ENCODE measurements around the gene CDH22.

Gene CDH22

GRCh38 chr20:46343348-46343974 is 35.2 kb upstream of the CDH22 start:
- no peak for DNase-seq (ENCODE audit: low read depth in 3 of 3)

- DNase-seq (ENCODE audit: low read depth in 3 of 3), result no peak
Measured at GRCh38 chr20:46342451-46343347, 34.4 kb upstream of the CDH22 start.

GRCh38 chr20:46342010-46342378 is 33.7 kb upstream of the CDH22 start:
- DNase-seq (ENCODE audit: low read depth in 3 of 3), result no peak

- DNase-seq (ENCODE audit: low read depth in 3 of 3), result no peak
Measured at GRCh38 chr20:46341074-46342009, 33.0 kb upstream of the CDH22 start.

GRCh38 chr20:46339037-46339436 is 30.7 kb upstream of the CDH22 start:
- DNase-seq (ENCODE audit: low read depth in 3 of 3), result no peak

- DNase-seq (ENCODE audit: low read depth in 3 of 3), result no peak
Measured at GRCh38 chr20:46336735-46337134, 28.4 kb upstream of the CDH22 start.

- DNase-seq (ENCODE audit: low read depth in 3 of 3), result no peak
Measured at GRCh38 chr20:46334303-46334904, 26.1 kb upstream of the CDH22 start.

- DNase-seq (ENCODE audit: low read depth in 3 of 3), result no peak
Measured at GRCh38 chr20:46333161-46333991, 25.1 kb upstream of the CDH22 start.

GRCh38 chr20:46332373-46333160 is 24.3 kb upstream of the CDH22 start:
- DNase-seq (ENCODE audit: low read depth in 3 of 3), result no peak

- no peak for DNase-seq (ENCODE audit: low read depth in 3 of 3)
Measured at GRCh38 chr20:46331611-46332361, 23.5 kb upstream of the CDH22 start.

- no peak for DNase-seq (ENCODE audit: low read depth in 3 of 3)
Measured at GRCh38 chr20:46330831-46331371, 22.6 kb upstream of the CDH22 start.

GRCh38 chr20:46330072-46330763 is 21.9 kb upstream of the CDH22 start:
- DNase-seq (ENCODE audit: low read depth in 3 of 3), result no peak

- no peak for DNase-seq (ENCODE audit: low read depth in 3 of 3)
Measured at GRCh38 chr20:46328200-46328882, 20.0 kb upstream of the CDH22 start.

- no peak for DNase-seq (ENCODE audit: low read depth in 3 of 3)
Measured at GRCh38 chr20:46327557-46327956, 19.3 kb upstream of the CDH22 start.

GRCh38 chr20:46325789-46326188 is 17.5 kb upstream of the CDH22 start:
- DNase-seq (ENCODE audit: low read depth in 3 of 3), result no peak

GRCh38 chr20:46324960-46325703 is 16.8 kb upstream of the CDH22 start:
- DNase-seq (ENCODE audit: low read depth in 3 of 3), result no peak

GRCh38 chr20:46324379-46324778 is 16.1 kb upstream of the CDH22 start:
- no peak for DNase-seq (ENCODE audit: low read depth in 3 of 3)

Measured in stimulated activated CD4-positive, alpha-beta T cell treated with anti-CD3 and anti-CD28 coated beads, TNF-alpha, amount 100 ng/mL, for 4 hours (primary cell).